PFSK-1 (cell line): ENCODE results near the gene SLC35F1.

Experiments
- POLR2AphosphoS5 ChIP-seq: IDR thresholded peaks from 2 replicates; pipeline ENCODE4 v1.6.1; 2012; ENCODE audit warnings: low read depth, mild to moderate bottlenecking, control low read depth, low read length, moderate library complexity
- TF ChIP-seq, protein P1 (sequence below), 2 experiments: IDR thresholded peaks; 2 replicates each; pipeline versions ENCODE4 v1.6.1 to v1.8.0; 2011 to 2012; ENCODE audit warnings: low read depth in 2 of 2, low read length in 2 of 2, control low read depth in 1 of 2, inconsistent platforms in 1 of 2, mild to moderate bottlenecking in 1 of 2, moderate library complexity in 1 of 2; ENCODE audit not compliant: insufficient read depth in 1 of 2

DNA sequence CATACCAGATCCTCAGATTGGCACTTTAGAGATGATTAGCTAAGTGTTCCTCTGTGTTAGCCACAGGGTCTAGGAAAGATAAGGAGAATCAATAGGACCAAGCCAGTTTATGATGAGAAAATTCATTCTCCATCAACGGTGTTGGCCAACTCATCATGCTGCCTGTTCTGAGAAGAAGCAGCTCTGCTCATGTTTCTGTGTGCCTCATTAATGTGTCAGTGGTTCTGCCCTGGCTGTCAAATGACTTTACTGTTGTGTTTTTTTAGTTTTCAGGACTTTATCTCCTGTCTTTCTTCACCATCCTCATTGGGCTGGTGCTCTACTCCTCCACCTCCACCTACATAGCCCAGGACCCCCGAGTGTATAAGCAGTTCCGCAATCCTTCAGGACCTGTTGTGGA, 406.7 kb downstream of the SLC35F1 start:
- TF ChIP-seq, protein P1, sequence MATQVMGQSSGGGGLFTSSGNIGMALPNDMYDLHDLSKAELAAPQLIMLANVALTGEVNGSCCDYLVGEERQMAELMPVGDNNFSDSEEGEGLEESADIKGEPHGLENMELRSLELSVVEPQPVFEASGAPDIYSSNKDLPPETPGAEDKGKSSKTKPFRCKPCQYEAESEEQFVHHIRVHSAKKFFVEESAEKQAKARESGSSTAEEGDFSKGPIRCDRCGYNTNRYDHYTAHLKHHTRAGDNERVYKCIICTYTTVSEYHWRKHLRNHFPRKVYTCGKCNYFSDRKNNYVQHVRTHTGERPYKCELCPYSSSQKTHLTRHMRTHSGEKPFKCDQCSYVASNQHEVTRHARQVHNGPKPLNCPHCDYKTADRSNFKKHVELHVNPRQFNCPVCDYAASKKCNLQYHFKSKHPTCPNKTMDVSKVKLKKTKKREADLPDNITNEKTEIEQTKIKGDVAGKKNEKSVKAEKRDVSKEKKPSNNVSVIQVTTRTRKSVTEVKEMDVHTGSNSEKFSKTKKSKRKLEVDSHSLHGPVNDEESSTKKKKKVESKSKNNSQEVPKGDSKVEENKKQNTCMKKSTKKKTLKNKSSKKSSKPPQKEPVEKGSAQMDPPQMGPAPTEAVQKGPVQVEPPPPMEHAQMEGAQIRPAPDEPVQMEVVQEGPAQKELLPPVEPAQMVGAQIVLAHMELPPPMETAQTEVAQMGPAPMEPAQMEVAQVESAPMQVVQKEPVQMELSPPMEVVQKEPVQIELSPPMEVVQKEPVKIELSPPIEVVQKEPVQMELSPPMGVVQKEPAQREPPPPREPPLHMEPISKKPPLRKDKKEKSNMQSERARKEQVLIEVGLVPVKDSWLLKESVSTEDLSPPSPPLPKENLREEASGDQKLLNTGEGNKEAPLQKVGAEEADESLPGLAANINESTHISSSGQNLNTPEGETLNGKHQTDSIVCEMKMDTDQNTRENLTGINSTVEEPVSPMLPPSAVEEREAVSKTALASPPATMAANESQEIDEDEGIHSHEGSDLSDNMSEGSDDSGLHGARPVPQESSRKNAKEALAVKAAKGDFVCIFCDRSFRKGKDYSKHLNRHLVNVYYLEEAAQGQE (IDR thresholded peaks at IDR 0.05; ENCODE audit: insufficient read depth in 1 of 2, low read depth in 2 of 2, low read length in 2 of 2) = no peak
- no peak for TF ChIP-seq POLR2AphosphoS5
